Measurements from ENCODE around the gene DAPP1. TPM values are rescaled to one million over a fixed set of nuclear protein-coding genes. Genes with fewer than 3 reads are reported as not detected.

Gene DAPP1
- total RNA-seq, 1 donor from 2014 or later: 18.3 TPM

- H3K4me3 ChIP-seq (ENCODE audit: low read depth, low read length): no peak overlapping the region
- TF ChIP-seq, protein P1, sequence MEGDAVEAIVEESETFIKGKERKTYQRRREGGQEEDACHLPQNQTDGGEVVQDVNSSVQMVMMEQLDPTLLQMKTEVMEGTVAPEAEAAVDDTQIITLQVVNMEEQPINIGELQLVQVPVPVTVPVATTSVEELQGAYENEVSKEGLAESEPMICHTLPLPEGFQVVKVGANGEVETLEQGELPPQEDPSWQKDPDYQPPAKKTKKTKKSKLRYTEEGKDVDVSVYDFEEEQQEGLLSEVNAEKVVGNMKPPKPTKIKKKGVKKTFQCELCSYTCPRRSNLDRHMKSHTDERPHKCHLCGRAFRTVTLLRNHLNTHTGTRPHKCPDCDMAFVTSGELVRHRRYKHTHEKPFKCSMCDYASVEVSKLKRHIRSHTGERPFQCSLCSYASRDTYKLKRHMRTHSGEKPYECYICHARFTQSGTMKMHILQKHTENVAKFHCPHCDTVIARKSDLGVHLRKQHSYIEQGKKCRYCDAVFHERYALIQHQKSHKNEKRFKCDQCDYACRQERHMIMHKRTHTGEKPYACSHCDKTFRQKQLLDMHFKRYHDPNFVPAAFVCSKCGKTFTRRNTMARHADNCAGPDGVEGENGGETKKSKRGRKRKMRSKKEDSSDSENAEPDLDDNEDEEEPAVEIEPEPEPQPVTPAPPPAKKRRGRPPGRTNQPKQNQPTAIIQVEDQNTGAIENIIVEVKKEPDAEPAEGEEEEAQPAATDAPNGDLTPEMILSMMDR (conservative IDR thresholded peaks at IDR 0.05; ENCODE audit: low read depth, low read length): no peak
- DNase-seq (ENCODE audit: low read depth): no peak
These were observed 35.6 kb downstream of the DAPP1 start for GRCh38 chr4:99852199-99852749.

GRCh38 chr4:99853190-99853589 is 36.6 kb downstream of the DAPP1 start:
- TF ChIP-seq, protein P1 (conservative IDR thresholded peaks at IDR 0.05; ENCODE audit: low read depth, low read length): no peak
- H3K4me3 ChIP-seq (ENCODE audit: low read depth, low read length): no peak overlapping the region
- no peak for DNase-seq (ENCODE audit: low read depth)

DNA sequence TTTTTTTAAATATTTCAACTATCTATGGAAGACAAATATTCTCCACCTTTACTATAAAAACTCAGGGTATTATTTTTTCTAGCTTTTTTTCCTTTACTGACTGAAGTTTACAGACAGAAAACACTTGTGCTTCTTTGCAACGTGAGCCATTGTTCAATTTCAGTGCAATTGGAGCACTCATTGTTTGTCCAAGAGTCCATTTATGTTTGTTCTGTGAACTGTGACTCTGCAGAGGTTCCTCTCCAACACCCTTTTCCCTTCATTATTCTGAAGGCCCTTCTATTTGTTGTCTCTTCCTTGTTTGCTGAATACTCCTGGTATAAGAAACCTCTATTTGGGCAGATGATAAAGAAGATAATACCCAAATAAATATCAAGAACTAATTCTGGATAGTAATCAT is 37.4 kb downstream of the DAPP1 start:
- H3K4me3 ChIP-seq (ENCODE audit: low read depth, low read length): no peak overlapping the region
- TF ChIP-seq, protein P1 (conservative IDR thresholded peaks at IDR 0.05; ENCODE audit: low read depth, low read length): no peak
- DNase-seq (ENCODE audit: low read depth): no peak

- TF ChIP-seq, protein P1 (conservative IDR thresholded peaks at IDR 0.05; ENCODE audit: low read depth, low read length): no peak
These were observed 39.1 kb downstream of the DAPP1 start for GRCh38 chr4:99855678-99856077.

GRCh38 chr4:99856166-99856565 is 39.5 kb downstream of the DAPP1 start:
- TF ChIP-seq, protein P1 (conservative IDR thresholded peaks at IDR 0.05; ENCODE audit: low read depth, low read length): no peak
- peak; percentile 44 for DNase-seq (ENCODE audit: low read depth)
- H3K4me3 ChIP-seq (ENCODE audit: low read depth, low read length): no peak overlapping the region

More at GRCh38 chr4:99855678-99856077, 39.1 kb downstream of the DAPP1 start:
- no peak for DNase-seq (ENCODE audit: low read depth)
- H3K4me3 ChIP-seq (ENCODE audit: low read depth, low read length): no peak overlapping the region

GRCh38 chr4:99857307-99857706 is 40.7 kb downstream of the DAPP1 start:
- DNase-seq (ENCODE audit: low read depth): no peak
- TF ChIP-seq, protein P1 (conservative IDR thresholded peaks at IDR 0.05; ENCODE audit: low read depth, low read length): no peak
- no peak overlapping the region for H3K4me3 ChIP-seq (ENCODE audit: low read depth, low read length)

DNA sequence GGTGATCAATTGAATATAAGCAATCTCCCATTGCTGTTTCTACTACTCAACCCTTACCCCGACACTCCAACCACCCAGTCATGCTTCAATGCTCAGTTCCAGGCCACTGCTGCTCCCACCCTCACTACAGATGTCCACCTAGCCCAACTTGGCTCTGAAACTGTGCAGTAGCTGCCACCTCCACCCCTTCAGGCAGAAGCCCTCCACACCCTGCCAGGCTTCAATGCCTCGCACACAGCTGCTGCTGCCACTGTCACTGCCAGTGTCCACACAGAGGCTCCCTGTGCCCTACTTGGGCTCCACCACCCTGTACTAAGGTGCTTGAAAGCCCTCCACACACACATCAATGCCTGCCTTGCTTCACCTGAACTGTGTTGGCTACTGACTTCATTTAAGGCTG is 43.0 kb downstream of the DAPP1 start:
- DNase-seq (ENCODE audit: low read depth): no peak
- TF ChIP-seq, protein P1 (conservative IDR thresholded peaks at IDR 0.05; ENCODE audit: low read depth, low read length): no peak
- no peak overlapping the region for H3K4me3 ChIP-seq (ENCODE audit: low read depth, low read length)
